Gastroesophageal sphincter (tissue), 4 donors: ENCODE results near the gene KIRREL3. TPM values are rescaled to one million over a fixed set of nuclear protein-coding genes. Genes with fewer than 3 reads are reported as not detected.

Source experiments
- ATAC-seq: fragments of 150-250 bp; one replicate; pipeline ENCODE4 v1.9.1; 2016; ENCODE audit warnings: mild to moderate bottlenecking, moderate library complexity
- H3K27ac ChIP-seq, 4 donors: fragments of 200-600 bp; sonication (generic) in 3 of 4; 1 replicate in 3 of 4; 2 replicates in 1 of 4; pipeline ENCODE4 v1.5.1; 2016 to 2019
- H3K27me3 ChIP-seq: fragments of 200-600 bp; sonication (generic); one replicate; pipeline ENCODE4 v1.5.1; 2019
- H3K36me3 ChIP-seq, 2 donors: fragments of 200-600 bp; sonication (generic); one replicate each; pipeline ENCODE4 v1.5.1; 2019; ENCODE audit warnings: control low read depth in 1 of 2
- H3K4me1 ChIP-seq, 3 donors: fragments of 200-600 bp; sonication (generic); 1 replicate in 2 of 3; 2 replicates in 1 of 3; pipeline ENCODE4 v1.5.1; 2016 to 2019; ENCODE audit warnings: control low read depth in 2 of 3
- H3K4me3 ChIP-seq, 2 donors: fragments of 200-600 bp; sonication (generic); one replicate each; pipeline ENCODE4 v1.5.1; 2019; ENCODE audit warnings: mild to moderate bottlenecking in 1 of 2, moderate library complexity in 1 of 2
- H3K9me3 ChIP-seq, 3 donors: fragments of 200-600 bp; sonication (generic); one replicate each; pipeline ENCODE4 v1.5.1; 2017 to 2019; ENCODE audit warnings: control low read depth in 2 of 3
- CTCF ChIP-seq, 4 experiments: fragments of 200-600 bp in 2 of 4; fragments of 450-650 bp in 2 of 4; sonication (generic) in 1 of 4; IDR thresholded peaks; one replicate each; pipeline ENCODE4 v1.5.1; 2017 to 2019; ENCODE audit warnings: antibody characterized with exemption in 4 of 4, mild to moderate bottlenecking in 2 of 4, moderate library complexity in 2 of 4
- EP300 ChIP-seq: sonication (generic); formaldehyde crosslinking; IDR thresholded peaks from one replicate; pipeline ENCODE4 v1.6.1; 2017; ENCODE audit warnings: antibody characterized with exemption, mild to moderate bottlenecking
- POLR2A ChIP-seq, 2 donors: fragments of 450-650 bp; IDR thresholded peaks; one replicate each; pipeline ENCODE4 v1.6.1; 2017; ENCODE audit warnings: antibody characterized with exemption in 2 of 2, mild to moderate bottlenecking in 2 of 2, moderate library complexity in 1 of 2
- POLR2AphosphoS5 ChIP-seq: sonication (generic); formaldehyde crosslinking; IDR thresholded peaks from one replicate; pipeline ENCODE4 v1.6.1; 2017; ENCODE audit warnings: antibody characterized with exemption
- WGBS, 2 donors: methylation state at CpG; one replicate each; pipeline ENCODE4 v1.1.5; 2018; ENCODE audit warnings: low coverage in 1 of 2; 5-methylcytosine and 5-hydroxymethylcytosine counted together
- total RNA-seq, 4 donors: library from RNA; depleted of rRNA; stranded (reverse); fragments of >200 nt; gene quantifications; one replicate each; pipeline ENCODE4 v1.1.0, GENCODE V29; 2016

The KIRREL3 gene
- total RNA-seq, 4 donors from 2014 or later, result 0.54 to 3.9 (median 1.4) TPM

DNA sequence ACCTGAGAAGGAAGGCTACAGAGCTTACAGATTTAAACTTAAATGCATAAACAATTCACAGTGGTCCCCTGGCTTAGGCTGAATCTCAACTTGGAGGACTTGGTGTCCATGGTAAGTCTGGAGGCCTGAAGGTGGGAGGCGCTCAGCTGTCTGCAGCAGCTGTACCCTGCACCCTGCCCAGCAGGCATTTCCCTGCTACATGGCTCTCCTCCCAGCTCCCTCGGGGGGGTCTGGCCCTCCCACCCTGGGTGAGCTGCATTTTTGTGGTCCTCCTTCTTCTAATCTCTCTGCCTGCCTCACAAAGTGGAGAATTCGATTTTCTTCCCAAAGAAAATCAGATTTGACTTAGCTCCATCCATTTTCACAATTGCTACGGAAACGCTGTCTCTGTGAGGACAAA lies 273.2 kb downstream of the KIRREL3 start:
- 59 to 90% methylated on average over 2 to 5 of the region's 5 CpGs for WGBS, 2 donors
- Histone ChIP-seq H3K27me3 (peaks cover 29% of the 10 kb centered on the region), H3K36me3 (no peaks in the 10 kb centered on the region), H3K9me3 (no peaks in the 10 kb centered on the region), H3K4me1 (no peaks in the 10 kb centered on the region), H3K27ac (no peak overlapping the region), H3K4me3 (no peak overlapping the region)
- TF ChIP-seq CTCF (IDR thresholded peaks at IDR 0.05), result no peak
- ATAC-seq, result no peak

DNA sequence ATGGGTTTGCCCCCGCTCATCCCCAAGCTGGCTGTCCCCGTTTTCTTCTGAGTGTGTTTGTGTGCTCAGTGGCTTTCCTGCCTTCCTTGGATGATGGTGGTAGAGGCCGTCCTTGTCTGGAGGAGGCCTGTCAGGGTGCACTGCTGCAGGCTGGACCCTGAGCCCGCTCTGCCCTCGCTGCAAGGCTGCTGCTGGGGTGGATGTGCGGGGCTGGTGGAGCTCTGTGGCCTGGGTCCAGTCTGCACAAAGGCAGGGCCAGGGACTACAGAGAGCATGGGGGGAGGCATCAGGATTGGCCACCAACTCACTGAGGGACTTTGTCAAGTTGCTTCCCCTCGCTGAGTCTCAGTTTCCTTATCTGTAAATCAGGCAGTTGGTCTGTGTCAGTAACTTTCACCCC lies 275.0 kb downstream of the KIRREL3 start:
- H3K4me3 ChIP-seq, result no peak overlapping the region
- H3K27ac ChIP-seq, result no peak overlapping the region
- TF ChIP-seq POLR2AphosphoS5, result no peak
- no peak for TF ChIP-seq CTCF (IDR thresholded peaks at IDR 0.05)
- TF ChIP-seq EP300, result no peak
- no peak for TF ChIP-seq POLR2A (IDR thresholded peaks at IDR 0.05)
- H3K27me3 ChIP-seq, result peaks cover 16% of the 10 kb centered on the region
- WGBS, 2 donors, result no CpG with 5 or more reads among the region's 7 CpGs
- ATAC-seq, result no peak
- H3K9me3 ChIP-seq, result no peaks in the 10 kb centered on the region
- no peaks in the 10 kb centered on the region for H3K4me1 ChIP-seq
- H3K36me3 ChIP-seq, result no peaks in the 10 kb centered on the region

DNA sequence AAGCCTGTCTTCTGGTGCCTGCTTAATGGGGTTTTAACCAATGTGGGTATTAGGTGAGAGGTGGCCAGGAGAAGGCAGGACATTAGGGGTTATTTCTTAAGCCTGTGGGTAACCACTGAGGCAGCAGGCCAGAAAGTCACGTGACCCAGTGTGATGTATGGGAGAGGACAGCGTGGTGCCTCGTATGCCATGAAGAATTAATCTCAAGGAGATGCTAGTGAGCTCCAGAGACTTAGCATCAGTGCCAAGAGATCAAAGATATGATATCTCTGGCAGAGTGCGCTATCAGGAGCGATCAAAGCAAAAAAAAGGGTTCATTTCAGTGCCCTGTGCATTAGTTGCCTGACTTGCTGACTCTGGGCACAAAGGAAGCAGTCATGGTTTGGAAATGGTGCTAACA lies 275.5 kb downstream of the KIRREL3 start:
- H3K36me3 ChIP-seq, result no peaks in the 10 kb centered on the region
- 91 to 100% methylated on average over 3 of the region's 5 CpGs for WGBS, 2 donors
- ATAC-seq, result no peak
- H3K27ac ChIP-seq, result no peak overlapping the region
- no peaks in the 10 kb centered on the region for H3K9me3 ChIP-seq
- no peak overlapping the region for H3K4me3 ChIP-seq
- H3K27me3 ChIP-seq, result peaks cover 14% of the 10 kb centered on the region
- H3K4me1 ChIP-seq, result no peaks in the 10 kb centered on the region
- TF ChIP-seq EP300 (no peak), POLR2A (IDR thresholded peaks at IDR 0.05) (no peak), CTCF (IDR thresholded peaks at IDR 0.05) (no peak), POLR2AphosphoS5 (no peak)

- H3K27ac ChIP-seq, result no peak overlapping the region
- no peak for ATAC-seq
- no peaks in the 10 kb centered on the region for H3K9me3 ChIP-seq
- 17 to 65% methylated on average over 1 of the region's 1 CpG for WGBS, 2 donors
- no peak for TF ChIP-seq CTCF (IDR thresholded peaks at IDR 0.05)
- H3K27me3 ChIP-seq, result peaks cover 19% of the 10 kb centered on the region
- H3K36me3 ChIP-seq, result no peaks in the 10 kb centered on the region
- H3K4me3 ChIP-seq, result no peak overlapping the region
- no peaks in the 10 kb centered on the region for H3K4me1 ChIP-seq
Measured at GRCh38 chr11:126723665-126724045, 276.9 kb downstream of the KIRREL3 start.

DNA sequence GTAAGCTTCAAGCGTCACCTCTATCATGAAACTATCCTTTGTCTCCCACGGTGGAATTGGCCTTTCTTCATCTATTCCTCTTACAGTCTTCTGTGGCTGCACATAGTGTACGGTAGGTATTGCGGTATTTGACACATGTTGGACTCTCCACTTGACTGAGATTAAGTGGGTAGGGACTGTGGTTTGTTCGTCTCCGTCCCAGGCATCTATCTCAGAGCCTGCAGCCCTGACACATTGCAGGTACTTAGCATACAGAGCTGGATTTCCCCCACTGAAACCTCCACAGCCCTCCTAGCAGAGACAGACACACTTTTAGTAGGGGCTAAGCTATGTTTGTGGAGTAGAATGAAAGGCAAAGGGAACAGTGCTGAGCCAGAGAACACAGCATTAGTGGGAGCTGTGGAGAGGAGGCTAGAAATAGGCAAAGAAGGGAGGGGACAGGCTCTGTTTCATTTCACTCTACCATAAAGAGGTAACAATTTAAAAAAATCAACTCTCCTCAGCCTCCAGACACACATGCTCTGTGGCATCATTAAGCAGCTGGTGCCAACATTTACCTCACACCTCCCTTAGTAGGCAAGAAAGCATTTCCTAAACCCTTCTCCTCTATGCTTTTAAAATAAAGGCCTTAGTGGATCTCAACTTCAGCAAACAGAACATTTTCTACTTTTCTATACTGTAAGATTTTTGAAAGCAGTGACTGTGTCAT lies 277.5 kb downstream of the KIRREL3 start:
- no peak for TF ChIP-seq EP300
- no peak for TF ChIP-seq CTCF (IDR thresholded peaks at IDR 0.05)
- no peak for TF ChIP-seq POLR2A (IDR thresholded peaks at IDR 0.05)
- TF ChIP-seq POLR2AphosphoS5, result no peak
- Histone ChIP-seq H3K27ac (no peak overlapping the region), H3K9me3 (no peaks in the 10 kb centered on the region), H3K36me3 (no peaks in the 10 kb centered on the region), H3K4me1 (no peaks in the 10 kb centered on the region), H3K27me3 (peaks cover 24% of the 10 kb centered on the region), H3K4me3 (no peak overlapping the region)
- WGBS, 2 donors, result 80% methylated on average over 6 of the region's 6 CpGs; no CpG with 5 or more reads in 1 of the 2 donors
- no peak for ATAC-seq
